ENCODE results near the gene ACOT12. TPM values are rescaled to one million over a fixed set of nuclear protein-coding genes. Genes with fewer than 3 reads are reported as not detected.

The ACOT12 gene
- total and polyA plus RNA-seq, 2 of the 13 experiments (the other 11 are each of a cell fraction or from before 2014, with no cell fraction given) = not detected

GRCh38 chr5:81355291-81356251 lies 38.4 kb downstream of the ACOT12 start (continued):
- TF ChIP-seq KDM4B (CRISPR knock-in tag; IDR thresholded peaks at IDR 0.05) (no peak), NR2F1 (CRISPR knock-in tag; IDR thresholded peaks at IDR 0.05) (no peak), TBP (CRISPR knock-in tag; IDR thresholded peaks at IDR 0.05) (no peak), DNMT1 (CRISPR knock-in tag; IDR thresholded peaks at IDR 0.05) (no peak), JUNB (CRISPR knock-in tag; IDR thresholded peaks at IDR 0.05; ENCODE audit: borderline replicate concordance) (no peak), PCBP1 (IDR thresholded peaks at IDR 0.05; ENCODE audit: borderline replicate concordance, low read depth, low read length) (no peak), POLR2G (IDR thresholded peaks at IDR 0.05; ENCODE audit: low read depth, low read length) (no peak), ZMAT5 (CRISPR knock-in tag; IDR thresholded peaks at IDR 0.05; ENCODE audit: borderline replicate concordance, low read depth) (no peak), MXD4 (CRISPR knock-in tag; IDR thresholded peaks at IDR 0.05) (0 out of 2 replicates have a peak, but pooled peaks have one; percentile 32), SAP130 (CRISPR knock-in tag; IDR thresholded peaks at IDR 0.05; ENCODE audit: low read depth) (peak; percentile 31; the same call in 1 of the 2 replicates), ZNF143 (CRISPR knock-in tag; IDR thresholded peaks at IDR 0.05) (no peak), RFXAP (CRISPR knock-in tag; IDR thresholded peaks at IDR 0.05; ENCODE audit: borderline replicate concordance) (no peak), SNAPC5 (CRISPR knock-in tag; IDR thresholded peaks at IDR 0.05; ENCODE audit: borderline replicate concordance) (no peak), RBM39 (IDR thresholded peaks at IDR 0.05; ENCODE audit: low read depth, low read length, poor library complexity, severe bottlenecking) (no peak), ZMYM2 (CRISPR knock-in tag; IDR thresholded peaks at IDR 0.05) (no peak), ZNF660 (CRISPR knock-in tag; IDR thresholded peaks at IDR 0.05; ENCODE audit: borderline replicate concordance, low read depth) (no peak), KDM6A (CRISPR knock-in tag; IDR thresholded peaks at IDR 0.05; ENCODE audit: low read depth) (no peak), ELF4 (CRISPR knock-in tag; IDR thresholded peaks at IDR 0.05; ENCODE audit: borderline replicate concordance) (no peak), ZEB1 (IDR thresholded peaks at IDR 0.05; ENCODE audit: insufficient replicate concordance, low read depth) (no peak), EED (CRISPR knock-in tag; IDR thresholded peaks at IDR 0.05) (no peak), TAF1 (CRISPR knock-in tag; IDR thresholded peaks at IDR 0.05) (no peak), NFE2L1 (CRISPR knock-in tag; IDR thresholded peaks at IDR 0.05; ENCODE audit: borderline replicate concordance) (no peak), ZKSCAN1 (IDR thresholded peaks at IDR 0.05; ENCODE audit: low read length) (no peak)
- TF ChIP-seq, protein P1, sequence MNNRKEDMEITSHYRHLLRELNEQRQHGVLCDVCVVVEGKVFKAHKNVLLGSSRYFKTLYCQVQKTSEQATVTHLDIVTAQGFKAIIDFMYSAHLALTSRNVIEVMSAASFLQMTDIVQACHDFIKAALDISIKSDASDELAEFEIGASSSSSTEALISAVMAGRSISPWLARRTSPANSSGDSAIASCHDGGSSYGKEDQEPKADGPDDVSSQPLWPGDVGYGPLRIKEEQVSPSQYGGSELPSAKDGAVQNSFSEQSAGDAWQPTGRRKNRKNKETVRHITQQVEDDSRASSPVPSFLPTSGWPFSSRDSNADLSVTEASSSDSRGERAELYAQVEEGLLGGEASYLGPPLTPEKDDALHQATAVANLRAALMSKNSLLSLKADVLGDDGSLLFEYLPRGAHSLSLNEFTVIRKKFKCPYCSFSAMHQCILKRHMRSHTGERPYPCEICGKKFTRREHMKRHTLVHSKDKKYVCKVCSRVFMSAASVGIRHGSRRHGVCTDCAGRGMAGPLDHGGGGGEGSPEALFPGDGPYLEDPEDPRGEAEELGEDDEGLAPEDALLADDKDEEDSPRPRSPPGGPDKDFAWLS (CRISPR knock-in tag; IDR thresholded peaks at IDR 0.05; ENCODE audit: borderline replicate concordance) = no peak
- TF ChIP-seq, protein P2, sequence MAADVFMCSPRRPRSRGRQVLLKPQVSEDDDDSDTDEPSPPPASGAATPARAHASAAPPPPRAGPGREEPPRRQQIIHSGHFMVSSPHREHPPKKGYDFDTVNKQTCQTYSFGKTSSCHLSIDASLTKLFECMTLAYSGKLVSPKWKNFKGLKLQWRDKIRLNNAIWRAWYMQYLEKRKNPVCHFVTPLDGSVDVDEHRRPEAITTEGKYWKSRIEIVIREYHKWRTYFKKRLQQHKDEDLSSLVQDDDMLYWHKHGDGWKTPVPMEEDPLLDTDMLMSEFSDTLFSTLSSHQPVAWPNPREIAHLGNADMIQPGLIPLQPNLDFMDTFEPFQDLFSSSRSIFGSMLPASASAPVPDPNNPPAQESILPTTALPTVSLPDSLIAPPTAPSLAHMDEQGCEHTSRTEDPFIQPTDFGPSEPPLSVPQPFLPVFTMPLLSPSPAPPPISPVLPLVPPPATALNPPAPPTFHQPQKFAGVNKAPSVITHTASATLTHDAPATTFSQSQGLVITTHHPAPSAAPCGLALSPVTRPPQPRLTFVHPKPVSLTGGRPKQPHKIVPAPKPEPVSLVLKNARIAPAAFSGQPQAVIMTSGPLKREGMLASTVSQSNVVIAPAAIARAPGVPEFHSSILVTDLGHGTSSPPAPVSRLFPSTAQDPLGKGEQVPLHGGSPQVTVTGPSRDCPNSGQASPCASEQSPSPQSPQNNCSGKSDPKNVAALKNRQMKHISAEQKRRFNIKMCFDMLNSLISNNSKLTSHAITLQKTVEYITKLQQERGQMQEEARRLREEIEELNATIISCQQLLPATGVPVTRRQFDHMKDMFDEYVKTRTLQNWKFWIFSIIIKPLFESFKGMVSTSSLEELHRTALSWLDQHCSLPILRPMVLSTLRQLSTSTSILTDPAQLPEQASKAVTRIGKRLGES (CRISPR knock-in tag; IDR thresholded peaks at IDR 0.05; ENCODE audit: borderline replicate concordance) = no peak
